Fibroblast of lung (primary cell): ENCODE measurements around the gene NOTCH2.

Experiments
- EZH2 ChIP-seq: IDR thresholded peaks from 2 replicates; pipeline ENCODE4 v1.5.1; 2012; ENCODE audit warnings: low read length, control low read depth, mild to moderate bottlenecking; ENCODE audit errors: missing control alignments
- TF ChIP-seq, protein P1 (sequence below), 2 donors: IDR thresholded peaks in 1 of 2; conservative IDR thresholded peaks in 1 of 2; 1 replicate in 1 of 2; 2 replicates in 1 of 2; pipeline ENCODE4 v1.5.1; 2011 to 2012; ENCODE audit warnings: low read length in 2 of 2, control low read depth in 1 of 2, inconsistent platforms in 1 of 2, low read depth in 1 of 2, mild to moderate bottlenecking in 1 of 2

DNA sequence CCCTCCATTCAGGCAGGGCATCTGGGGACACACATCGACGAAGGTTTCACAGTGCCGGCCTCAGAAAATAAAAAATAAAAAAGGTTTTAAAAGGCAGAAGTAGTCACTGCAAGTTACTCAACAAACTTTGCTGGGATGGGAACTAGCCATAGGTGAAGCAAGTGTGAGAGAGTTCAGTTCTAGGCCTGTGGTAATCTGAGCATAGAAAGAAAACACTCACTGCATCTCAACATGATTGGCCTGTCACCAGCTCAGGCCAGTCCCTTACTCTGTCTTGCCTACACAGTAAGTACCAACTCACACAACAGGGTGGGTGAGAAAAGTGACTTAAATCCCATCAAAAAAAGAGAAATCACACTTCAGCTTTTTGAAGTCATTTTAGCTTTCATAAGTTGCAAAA is 142.9 kb downstream of the NOTCH2 start:
- TF ChIP-seq, protein P1, sequence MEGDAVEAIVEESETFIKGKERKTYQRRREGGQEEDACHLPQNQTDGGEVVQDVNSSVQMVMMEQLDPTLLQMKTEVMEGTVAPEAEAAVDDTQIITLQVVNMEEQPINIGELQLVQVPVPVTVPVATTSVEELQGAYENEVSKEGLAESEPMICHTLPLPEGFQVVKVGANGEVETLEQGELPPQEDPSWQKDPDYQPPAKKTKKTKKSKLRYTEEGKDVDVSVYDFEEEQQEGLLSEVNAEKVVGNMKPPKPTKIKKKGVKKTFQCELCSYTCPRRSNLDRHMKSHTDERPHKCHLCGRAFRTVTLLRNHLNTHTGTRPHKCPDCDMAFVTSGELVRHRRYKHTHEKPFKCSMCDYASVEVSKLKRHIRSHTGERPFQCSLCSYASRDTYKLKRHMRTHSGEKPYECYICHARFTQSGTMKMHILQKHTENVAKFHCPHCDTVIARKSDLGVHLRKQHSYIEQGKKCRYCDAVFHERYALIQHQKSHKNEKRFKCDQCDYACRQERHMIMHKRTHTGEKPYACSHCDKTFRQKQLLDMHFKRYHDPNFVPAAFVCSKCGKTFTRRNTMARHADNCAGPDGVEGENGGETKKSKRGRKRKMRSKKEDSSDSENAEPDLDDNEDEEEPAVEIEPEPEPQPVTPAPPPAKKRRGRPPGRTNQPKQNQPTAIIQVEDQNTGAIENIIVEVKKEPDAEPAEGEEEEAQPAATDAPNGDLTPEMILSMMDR (conservative IDR thresholded peaks at IDR 0.05 in 1 of 2, IDR thresholded peaks at IDR 0.05 in 1 of 2; ENCODE audit: low read depth in 1 of 2, low read length in 2 of 2) = no peak
- TF ChIP-seq EZH2 = no peak
